Measurements from ENCODE around the gene RGS6.

The RGS6 gene

DNA sequence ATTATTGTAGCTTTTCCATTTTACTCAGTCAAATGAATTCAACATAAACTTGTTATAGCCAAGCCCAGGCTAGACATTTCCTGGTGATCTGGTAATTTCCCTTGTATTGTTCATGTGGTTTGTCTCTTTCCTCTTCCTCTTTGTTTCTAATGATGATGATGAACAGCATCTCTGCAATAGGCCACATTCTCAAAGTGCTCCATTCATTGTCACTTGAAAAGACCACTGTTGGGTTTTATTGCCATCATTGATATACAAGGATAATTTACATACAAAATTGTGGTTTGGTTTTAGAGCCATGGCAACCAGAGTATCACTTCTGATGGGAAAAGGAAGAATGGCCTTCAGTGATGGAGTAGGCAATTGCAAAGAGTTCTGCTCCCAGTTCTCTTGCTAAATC, 379.3 kb downstream of the RGS6 start:
- TF ChIP-seq CTCF (IDR thresholded peaks at IDR 0.05): no peak

DNA sequence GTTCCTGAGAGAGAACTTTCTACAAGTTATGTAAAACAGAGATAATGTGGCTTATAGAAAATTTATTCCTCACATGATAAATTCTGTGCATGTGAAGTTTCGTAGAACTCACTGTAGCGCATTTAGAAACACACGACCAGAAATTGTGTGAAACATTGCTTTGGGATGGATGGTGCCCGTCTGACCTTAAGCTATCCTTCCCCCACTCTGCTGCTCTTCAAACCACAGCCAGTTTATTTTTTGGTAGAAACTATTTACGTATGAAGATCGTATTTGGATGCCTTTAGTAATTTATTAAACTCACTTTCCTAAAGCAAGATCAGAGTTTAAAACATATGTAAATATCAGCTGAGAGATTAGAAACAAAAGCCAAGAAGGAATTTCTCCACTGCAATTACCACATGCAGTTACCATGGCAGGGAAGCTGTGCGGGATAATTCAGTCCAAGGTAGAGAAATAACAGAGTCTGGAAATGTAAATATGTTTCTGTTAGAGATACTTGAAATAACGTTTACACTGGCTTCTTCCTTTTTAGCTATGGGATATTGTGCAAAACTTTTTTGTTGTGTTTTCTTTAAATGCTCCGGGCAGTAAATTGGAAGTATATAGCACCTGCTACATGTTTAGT, 382.7 kb downstream of the RGS6 start:
- no peak for TF ChIP-seq CTCF (IDR thresholded peaks at IDR 0.05)

DNA sequence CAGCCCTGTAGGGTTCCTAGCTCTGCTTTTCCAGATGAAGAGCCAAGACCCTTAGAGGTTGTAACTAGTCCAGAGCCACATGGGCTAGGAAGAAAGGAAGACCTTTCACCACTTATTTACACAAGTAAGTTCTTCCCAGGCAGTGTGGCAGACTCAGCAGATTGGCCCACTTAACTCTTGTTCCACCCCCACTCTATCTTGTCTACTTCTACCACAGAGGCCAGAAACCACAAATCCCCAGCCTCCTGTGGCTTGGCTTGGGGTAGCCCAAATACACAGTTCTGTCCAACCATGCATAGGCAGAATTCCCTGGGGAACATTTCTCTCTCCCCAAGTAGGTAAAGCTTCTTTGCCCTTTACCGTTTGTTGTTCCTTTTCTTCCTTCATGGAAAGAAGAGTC, 383.5 kb downstream of the RGS6 start:
- TF ChIP-seq CTCF (IDR thresholded peaks at IDR 0.05): no peak

DNA sequence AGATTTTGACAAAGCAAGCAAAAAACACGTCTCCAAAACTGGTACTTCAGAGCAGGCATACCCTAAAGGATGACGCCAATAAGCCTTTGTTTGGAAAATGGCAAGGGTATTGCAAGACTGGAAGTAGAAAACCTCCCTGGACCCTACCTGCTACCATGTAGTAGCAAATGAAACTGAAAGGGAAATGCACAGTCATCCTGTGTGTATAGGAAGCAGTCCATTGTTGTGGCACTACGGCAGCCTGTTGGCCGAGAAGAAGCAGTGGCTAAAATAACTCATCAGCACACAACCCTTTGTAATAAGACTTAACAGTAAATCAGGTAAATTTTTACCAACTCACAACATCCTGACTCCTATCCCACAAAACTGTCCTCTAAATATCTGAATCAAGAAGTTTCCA, 386.4 kb downstream of the RGS6 start:
- no peak for TF ChIP-seq CTCF (IDR thresholded peaks at IDR 0.05)

DNA sequence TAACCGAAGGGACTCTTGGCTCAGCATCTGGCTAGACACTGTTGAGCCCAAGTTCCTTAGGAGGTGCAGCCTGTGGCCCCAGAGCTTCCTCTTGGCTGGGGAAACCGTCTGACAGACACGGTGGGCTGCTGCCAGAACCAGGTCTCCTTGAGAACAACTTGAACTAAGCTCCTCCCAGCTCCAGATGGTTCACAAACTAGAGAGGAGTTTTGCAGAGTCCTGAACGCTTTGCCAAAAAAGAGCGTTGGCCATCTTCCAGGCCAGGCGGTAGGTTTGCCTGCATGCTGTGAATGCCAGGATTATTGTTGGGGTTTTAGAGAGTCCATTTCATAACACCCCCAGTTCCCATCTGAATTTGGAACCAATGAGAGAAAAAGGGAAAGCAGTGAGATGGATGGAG, 399.8 kb downstream of the RGS6 start:
- no peak for TF ChIP-seq CTCF (IDR thresholded peaks at IDR 0.05)

- TF ChIP-seq CTCF (IDR thresholded peaks at IDR 0.05): no peak
These were observed 400.6 kb downstream of the RGS6 start for GRCh38 chr14:72332871-72333270.

DNA sequence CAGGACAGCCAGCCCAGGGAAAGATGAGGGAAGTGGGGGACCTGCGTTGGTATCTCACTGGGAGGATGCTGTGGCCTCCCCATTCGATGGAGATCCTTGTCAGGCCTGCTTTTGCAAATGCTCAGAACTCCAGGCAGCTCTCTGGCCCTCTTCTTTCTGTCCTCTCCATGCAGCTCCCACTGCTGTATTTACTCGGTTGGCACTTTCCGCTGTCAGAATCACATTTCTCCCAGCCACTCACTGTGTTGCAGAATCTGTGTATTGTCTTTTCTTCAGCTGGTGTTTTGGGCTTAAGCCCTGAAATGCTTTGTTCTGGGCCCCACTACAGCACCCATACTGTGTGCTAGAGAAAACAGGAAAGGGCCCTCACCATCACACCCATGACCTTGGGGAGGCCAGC, 401.1 kb downstream of the RGS6 start:
- no peak for TF ChIP-seq CTCF (IDR thresholded peaks at IDR 0.05)

Measured in LNCAP (cell line).